ENCODE results near the gene KPNA6. TPM values are rescaled to one million over a fixed set of nuclear protein-coding genes. Genes with fewer than 3 reads are reported as not detected.
A peak's percentile ranks its signal among the peaks of the same experiment; 100 is the strongest.

KPNA6 gene
- total RNA-seq, 1 donor from 2014 or later: 78.6 TPM

GRCh38 chr1:32170991-32171390 lies 63.1 kb downstream of the KPNA6 start:
- intact Hi-C loops (cut with micrococcal nuclease): no loop called here
- H3K27me3 Mint-ChIP-seq (ENCODE audit: insufficient read depth): no peaks in the 10 kb centered on the region
- H3K27ac Mint-ChIP-seq: no peak overlapping the region
- peaks cover 18% of the 10 kb centered on the region for H3K4me1 Mint-ChIP-seq (ENCODE audit: low read depth)
- no peak for DNase-seq (ENCODE audit: low spot score)
- H3K9me3 Mint-ChIP-seq: no peaks in the 10 kb centered on the region
- peaks cover 37% of the 10 kb centered on the region for H3K36me3 Mint-ChIP-seq (ENCODE audit: low read depth)
- no peak overlapping the region for H3K4me3 Mint-ChIP-seq

- intact Hi-C loops (cut with micrococcal nuclease): no loop called here
- Mint-ChIP-seq H3K27ac (no peak overlapping the region), H3K9me3 (no peaks in the 10 kb centered on the region), H3K27me3 (ENCODE audit: insufficient read depth) (no peaks in the 10 kb centered on the region), H3K4me3 (no peak overlapping the region), H3K36me3 (ENCODE audit: low read depth) (peaks cover 30% of the 10 kb centered on the region), H3K4me1 (ENCODE audit: low read depth) (peaks cover 18% of the 10 kb centered on the region)
- no peak for DNase-seq (ENCODE audit: low spot score)
Measured at GRCh38 chr1:32172621-32173245, 64.9 kb downstream of the KPNA6 start.

GRCh38 chr1:32178380-32179192 lies 70.7 kb downstream of the KPNA6 start:
- Mint-ChIP-seq H3K4me3 (peak overlapping the region; percentile 96), H3K36me3 (ENCODE audit: low read depth) (peaks cover 35% of the 10 kb centered on the region)

GRCh38 chr1:32179193-32179442 lies 71.3 kb downstream of the KPNA6 start:
- H3K27me3 Mint-ChIP-seq (ENCODE audit: insufficient read depth): no peaks in the 10 kb centered on the region
- H3K36me3 Mint-ChIP-seq (ENCODE audit: low read depth): peaks cover 37% of the 10 kb centered on the region
- intact Hi-C loops (cut with micrococcal nuclease): loop anchor here (1.0 to 2.0 kb wide), 7 partner anchors 22 to 882 kb away; partner anchors contain the start of genes BSDC1, EIF3I, KPNA6 and SNRNP40
- no peak for DNase-seq (ENCODE audit: low spot score)
- no peaks in the 10 kb centered on the region for H3K9me3 Mint-ChIP-seq
- H3K4me3 Mint-ChIP-seq: peak overlapping the region; percentile 96
- peak overlapping the region; percentile 93 for H3K27ac Mint-ChIP-seq
- H3K4me1 Mint-ChIP-seq (ENCODE audit: low read depth): peaks cover 42% of the 10 kb centered on the region

More at GRCh38 chr1:32178380-32179192, 70.7 kb downstream of the KPNA6 start:
- Mint-ChIP-seq H3K9me3 (no peaks in the 10 kb centered on the region), H3K27me3 (ENCODE audit: insufficient read depth) (no peaks in the 10 kb centered on the region), H3K4me1 (ENCODE audit: low read depth) (peaks cover 39% of the 10 kb centered on the region), H3K27ac (peak overlapping the region; percentile 93)
- intact Hi-C loops (cut with micrococcal nuclease): loop anchor here (1.0 to 2.0 kb wide), 7 partner anchors 23 to 882 kb away; partner anchors contain the start of genes BSDC1, EIF3I, KPNA6 and SNRNP40
- no peak for DNase-seq (ENCODE audit: low spot score)

GRCh38 chr1:32179443-32180185 lies 71.8 kb downstream of the KPNA6 start, which contains the start of gene TXLNA:
TXLNA (plus strand) TSS chr1:32179675; CDS start chr1:32180346, 671 bp downstream.
- peak; percentile 89 for DNase-seq (ENCODE audit: low spot score)
- Mint-ChIP-seq H3K27ac (peak within 1 kb of the TSS; percentile 93), H3K4me3 (peak within 1 kb of the TSS; percentile 96), H3K4me1 (ENCODE audit: low read depth) (peaks cover 47% of the 10 kb centered on the region), H3K9me3 (no peaks in the 10 kb centered on the region), H3K27me3 (ENCODE audit: insufficient read depth) (no peaks in the 10 kb centered on the region), H3K36me3 (ENCODE audit: low read depth) (peaks cover 38% of the 10 kb centered on the region)
- intact Hi-C loops (cut with micrococcal nuclease): loop anchor here (1.0 to 5.0 kb wide), 9 partner anchors 22 to 883 kb away; partner anchors contain the start of genes BSDC1, EIF3I, KPNA6 and LCK

GRCh38 chr1:32180186-32181060 lies 72.6 kb downstream of the KPNA6 start:
- H3K27ac Mint-ChIP-seq: peak overlapping the region; percentile 89
- peak overlapping the region; percentile 96 for H3K4me3 Mint-ChIP-seq
- DNase-seq (ENCODE audit: low spot score): no peak
- intact Hi-C loops (cut with micrococcal nuclease): loop anchor here (5.0 kb wide), 2 partner anchors 72 to 238 kb away; partner anchors contain the start of gene LCK
- H3K36me3 Mint-ChIP-seq (ENCODE audit: low read depth): peaks cover 44% of the 10 kb centered on the region
- H3K9me3 Mint-ChIP-seq: no peaks in the 10 kb centered on the region
- no peaks in the 10 kb centered on the region for H3K27me3 Mint-ChIP-seq (ENCODE audit: insufficient read depth)
- peaks cover 53% of the 10 kb centered on the region for H3K4me1 Mint-ChIP-seq (ENCODE audit: low read depth)

- no peaks in the 10 kb centered on the region for H3K27me3 Mint-ChIP-seq (ENCODE audit: insufficient read depth)
- intact Hi-C loops (cut with micrococcal nuclease): loop anchor here (5.0 kb wide), 2 partner anchors 71 to 239 kb away; partner anchors contain the start of gene LCK
- no peak for DNase-seq (ENCODE audit: low spot score)
- peaks cover 56% of the 10 kb centered on the region for H3K4me1 Mint-ChIP-seq (ENCODE audit: low read depth)
- peaks cover 46% of the 10 kb centered on the region for H3K36me3 Mint-ChIP-seq (ENCODE audit: low read depth)
- H3K27ac Mint-ChIP-seq: peak overlapping the region; percentile 89
- H3K4me3 Mint-ChIP-seq: peak overlapping the region; percentile 96
- H3K9me3 Mint-ChIP-seq: no peaks in the 10 kb centered on the region
Measured at GRCh38 chr1:32181065-32181464, 73.2 kb downstream of the KPNA6 start.

- H3K9me3 Mint-ChIP-seq: no peaks in the 10 kb centered on the region
- intact Hi-C loops (cut with micrococcal nuclease): loop anchor here (5.0 kb wide), 2 partner anchors 71 to 239 kb away; partner anchors contain the start of gene LCK
Measured at GRCh38 chr1:32181563-32181962, 73.7 kb downstream of the KPNA6 start.

GRCh38 chr1:32182060-32182459 lies 74.2 kb downstream of the KPNA6 start:
- DNase-seq (ENCODE audit: low spot score): no peak
- Mint-ChIP-seq H3K27me3 (ENCODE audit: insufficient read depth) (no peaks in the 10 kb centered on the region), H3K4me1 (ENCODE audit: low read depth) (peaks cover 64% of the 10 kb centered on the region), H3K27ac (peak overlapping the region; percentile 46), H3K4me3 (peak overlapping the region; percentile 96), H3K9me3 (no peaks in the 10 kb centered on the region), H3K36me3 (ENCODE audit: low read depth) (peaks cover 52% of the 10 kb centered on the region)
- intact Hi-C loops (cut with micrococcal nuclease): loop anchor here (5.0 kb wide), 2 partner anchors 70 to 240 kb away; partner anchors contain the start of gene LCK

More at GRCh38 chr1:32181563-32181962, 73.7 kb downstream of the KPNA6 start:
- no peak for DNase-seq (ENCODE audit: low spot score)
- Mint-ChIP-seq H3K27ac (peak overlapping the region; percentile 89), H3K4me3 (peak overlapping the region; percentile 96), H3K4me1 (ENCODE audit: low read depth) (peaks cover 61% of the 10 kb centered on the region), H3K27me3 (ENCODE audit: insufficient read depth) (no peaks in the 10 kb centered on the region), H3K36me3 (ENCODE audit: low read depth) (peaks cover 51% of the 10 kb centered on the region)

- H3K27me3 Mint-ChIP-seq (ENCODE audit: insufficient read depth): no peaks in the 10 kb centered on the region
- H3K27ac Mint-ChIP-seq: peak overlapping the region; percentile 69
- no peaks in the 10 kb centered on the region for H3K9me3 Mint-ChIP-seq
- peaks cover 61% of the 10 kb centered on the region for H3K4me1 Mint-ChIP-seq (ENCODE audit: low read depth)
- no peak for DNase-seq (ENCODE audit: low spot score)
- H3K4me3 Mint-ChIP-seq: peak overlapping the region; percentile 74
- intact Hi-C loops (cut with micrococcal nuclease): loop anchor here (5.0 kb wide), 2 partner anchors 68 to 242 kb away; partner anchors contain the start of gene LCK
- peaks cover 68% of the 10 kb centered on the region for H3K36me3 Mint-ChIP-seq (ENCODE audit: low read depth)
Measured at GRCh38 chr1:32184650-32185049, 76.8 kb downstream of the KPNA6 start.

- peak overlapping the region; percentile 62 for H3K4me3 Mint-ChIP-seq
- no peaks in the 10 kb centered on the region for H3K27me3 Mint-ChIP-seq (ENCODE audit: insufficient read depth)
- no peak for DNase-seq (ENCODE audit: low spot score)
- intact Hi-C loops (cut with micrococcal nuclease): loop anchor here (1.0 kb wide), 1 partner anchor 14 kb away; the partner anchor contains the start of gene CCDC28B
- H3K36me3 Mint-ChIP-seq (ENCODE audit: low read depth): peaks cover 63% of the 10 kb centered on the region
- no peaks in the 10 kb centered on the region for H3K9me3 Mint-ChIP-seq
- peaks cover 51% of the 10 kb centered on the region for H3K4me1 Mint-ChIP-seq (ENCODE audit: low read depth)
- peak overlapping the region; percentile 76 for H3K27ac Mint-ChIP-seq
Measured at GRCh38 chr1:32186077-32186476, 78.2 kb downstream of the KPNA6 start.
